PFSK-1 (cell line): ENCODE measurements around the gene NRXN3.

Experiments
- FOXP2 ChIP-seq: optimal IDR thresholded peaks from 2 replicates; pipeline ENCODE3; 2011; ENCODE audit warnings: borderline replicate concordance, control low read depth, inconsistent platforms; ENCODE audit not compliant: insufficient read depth; ENCODE audit errors: extremely low read length, extremely low read depth
- POLR2AphosphoS5 ChIP-seq: IDR thresholded peaks from 2 replicates; pipeline ENCODE4 v1.6.1; 2012; ENCODE audit warnings: low read depth, mild to moderate bottlenecking, control low read depth, low read length, moderate library complexity
- SIN3A ChIP-seq: IDR thresholded peaks from 2 replicates; pipeline ENCODE4 v1.6.1; 2012; ENCODE audit warnings: mild to moderate bottlenecking, low read length, moderate library complexity, borderline replicate concordance; ENCODE audit not compliant: insufficient read depth
- TAF1 ChIP-seq: IDR thresholded peaks from 2 replicates; pipeline ENCODE4 v1.6.1; 2012; ENCODE audit warnings: low read length, control low read depth, borderline replicate concordance; ENCODE audit not compliant: insufficient read depth
- TF ChIP-seq, protein P1 (sequence below), 2 experiments: IDR thresholded peaks; 2 replicates each; pipeline versions ENCODE4 v1.6.1 to v1.8.0; 2011 to 2012; ENCODE audit warnings: low read depth in 2 of 2, low read length in 2 of 2, control low read depth in 1 of 2, inconsistent platforms in 1 of 2, mild to moderate bottlenecking in 1 of 2, moderate library complexity in 1 of 2; ENCODE audit not compliant: insufficient read depth in 1 of 2

NRXN3 gene

GRCh38 chr14:79742142-79742541 lies 1572.0 kb downstream of the NRXN3 start:
- TF ChIP-seq, protein P1, sequence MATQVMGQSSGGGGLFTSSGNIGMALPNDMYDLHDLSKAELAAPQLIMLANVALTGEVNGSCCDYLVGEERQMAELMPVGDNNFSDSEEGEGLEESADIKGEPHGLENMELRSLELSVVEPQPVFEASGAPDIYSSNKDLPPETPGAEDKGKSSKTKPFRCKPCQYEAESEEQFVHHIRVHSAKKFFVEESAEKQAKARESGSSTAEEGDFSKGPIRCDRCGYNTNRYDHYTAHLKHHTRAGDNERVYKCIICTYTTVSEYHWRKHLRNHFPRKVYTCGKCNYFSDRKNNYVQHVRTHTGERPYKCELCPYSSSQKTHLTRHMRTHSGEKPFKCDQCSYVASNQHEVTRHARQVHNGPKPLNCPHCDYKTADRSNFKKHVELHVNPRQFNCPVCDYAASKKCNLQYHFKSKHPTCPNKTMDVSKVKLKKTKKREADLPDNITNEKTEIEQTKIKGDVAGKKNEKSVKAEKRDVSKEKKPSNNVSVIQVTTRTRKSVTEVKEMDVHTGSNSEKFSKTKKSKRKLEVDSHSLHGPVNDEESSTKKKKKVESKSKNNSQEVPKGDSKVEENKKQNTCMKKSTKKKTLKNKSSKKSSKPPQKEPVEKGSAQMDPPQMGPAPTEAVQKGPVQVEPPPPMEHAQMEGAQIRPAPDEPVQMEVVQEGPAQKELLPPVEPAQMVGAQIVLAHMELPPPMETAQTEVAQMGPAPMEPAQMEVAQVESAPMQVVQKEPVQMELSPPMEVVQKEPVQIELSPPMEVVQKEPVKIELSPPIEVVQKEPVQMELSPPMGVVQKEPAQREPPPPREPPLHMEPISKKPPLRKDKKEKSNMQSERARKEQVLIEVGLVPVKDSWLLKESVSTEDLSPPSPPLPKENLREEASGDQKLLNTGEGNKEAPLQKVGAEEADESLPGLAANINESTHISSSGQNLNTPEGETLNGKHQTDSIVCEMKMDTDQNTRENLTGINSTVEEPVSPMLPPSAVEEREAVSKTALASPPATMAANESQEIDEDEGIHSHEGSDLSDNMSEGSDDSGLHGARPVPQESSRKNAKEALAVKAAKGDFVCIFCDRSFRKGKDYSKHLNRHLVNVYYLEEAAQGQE (IDR thresholded peaks at IDR 0.05; ENCODE audit: insufficient read depth in 1 of 2, low read depth in 2 of 2, low read length in 2 of 2): no peak

- TF ChIP-seq SIN3A (no peak), FOXP2 (no peak), TAF1 (no peak), POLR2AphosphoS5 (no peak)
- TF ChIP-seq, protein P1 (IDR thresholded peaks at IDR 0.05; ENCODE audit: insufficient read depth in 1 of 2, low read depth in 2 of 2, low read length in 2 of 2): no peak
Measured at GRCh38 chr14:79745046-79745445, 1574.9 kb downstream of the NRXN3 start.

DNA sequence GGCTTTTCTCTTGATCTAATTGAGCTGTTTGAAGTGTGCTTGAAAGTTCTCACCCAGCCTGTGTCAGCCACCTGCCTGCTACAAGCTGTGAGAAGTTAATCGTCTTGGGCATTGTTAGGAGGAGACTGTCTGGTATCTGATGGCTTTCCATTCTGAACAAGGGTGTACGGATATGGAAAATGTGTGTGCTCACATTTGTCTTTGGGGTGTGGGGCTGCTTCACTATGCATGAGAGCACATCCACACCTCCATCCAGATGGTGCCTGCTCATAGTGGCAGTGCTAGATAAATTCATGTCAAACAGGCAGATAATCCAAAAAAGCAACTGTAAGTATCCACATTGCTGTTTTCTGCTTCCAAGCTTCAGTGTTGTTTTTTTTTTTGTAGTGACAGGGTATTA lies 1578.9 kb downstream of the NRXN3 start:
- TF ChIP-seq FOXP2: no peak
- no peak for TF ChIP-seq POLR2AphosphoS5
- TF ChIP-seq, protein P1 (IDR thresholded peaks at IDR 0.05; ENCODE audit: insufficient read depth in 1 of 2, low read depth in 2 of 2, low read length in 2 of 2): no peak
- TF ChIP-seq SIN3A: no peak
- no peak for TF ChIP-seq TAF1

DNA sequence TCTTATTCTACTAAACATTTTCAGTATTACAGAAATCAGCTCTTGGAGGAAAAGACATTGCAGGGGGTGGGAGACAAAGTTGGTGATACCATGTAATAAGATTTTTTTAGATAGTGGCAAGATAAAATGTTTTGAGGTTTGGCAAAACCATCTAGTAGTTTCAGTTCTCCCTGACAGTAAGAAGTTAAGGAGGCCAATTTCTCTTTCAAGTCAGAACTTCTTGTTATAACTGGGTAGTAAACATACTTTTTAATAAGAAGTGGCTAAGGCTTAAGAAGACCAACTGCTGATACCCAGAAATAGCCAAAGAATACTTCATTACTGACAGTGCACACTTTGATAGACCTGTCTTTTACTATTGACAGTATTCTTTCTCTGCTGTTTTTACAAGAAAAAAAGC lies 1588.8 kb downstream of the NRXN3 start:
- TF ChIP-seq POLR2AphosphoS5 (no peak), SIN3A (no peak), TAF1 (no peak), FOXP2 (no peak)
- TF ChIP-seq, protein P1 (IDR thresholded peaks at IDR 0.05; ENCODE audit: insufficient read depth in 1 of 2, low read depth in 2 of 2, low read length in 2 of 2): no peak

DNA sequence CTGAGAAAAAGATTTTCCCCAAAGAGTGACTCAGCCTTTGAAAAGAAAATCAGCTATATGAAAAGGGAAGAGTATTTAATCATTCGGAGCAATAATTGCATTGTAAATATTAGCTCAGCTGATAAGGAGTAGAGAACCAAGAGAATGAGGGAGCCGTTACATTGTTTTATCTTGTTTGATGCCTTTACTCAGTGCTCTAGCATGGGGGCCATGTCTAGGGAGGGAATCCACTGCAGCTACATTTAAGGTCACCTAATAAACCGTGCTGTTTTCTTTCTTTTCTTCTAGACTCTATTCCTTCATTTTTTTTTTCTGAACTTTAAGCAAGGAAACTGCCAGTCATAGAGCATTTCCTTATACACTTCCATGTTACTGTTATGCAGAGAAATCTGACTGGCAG lies 1594.2 kb downstream of the NRXN3 start:
- no peak for TF ChIP-seq TAF1
- TF ChIP-seq, protein P1 (IDR thresholded peaks at IDR 0.05; ENCODE audit: insufficient read depth in 1 of 2, low read depth in 2 of 2, low read length in 2 of 2): no peak
- TF ChIP-seq SIN3A: no peak
- no peak for TF ChIP-seq FOXP2
- TF ChIP-seq POLR2AphosphoS5: no peak
